Measurements from ENCODE around the gene FREM1. TPM values are rescaled to one million over a fixed set of nuclear protein-coding genes. Genes with fewer than 3 reads are reported as not detected.

The FREM1 gene
- total RNA-seq, 1 donor from 2014 or later, result 2.2 TPM

GRCh38 chr9:14748373-14748772, 161.9 kb downstream of the FREM1 start:
- H3K4me3 Mint-ChIP-seq (ENCODE audit: unreplicated experiment), result no peak overlapping the region
- no peaks in the 10 kb centered on the region for H3K36me3 Mint-ChIP-seq (ENCODE audit: unreplicated experiment)
- H3K27ac Mint-ChIP-seq (ENCODE audit: unreplicated experiment), result no peak overlapping the region
- peaks cover 44% of the 10 kb centered on the region for H3K27me3 Mint-ChIP-seq (ENCODE audit: unreplicated experiment)
- no peaks in the 10 kb centered on the region for H3K9me3 Mint-ChIP-seq (ENCODE audit: unreplicated experiment)
- TF ChIP-seq CTCF (IDR thresholded peaks at IDR 0.05), result no peak
- DNase-seq (ENCODE audit: extremely low spot score, unreplicated experiment), result no peak
- no peaks in the 10 kb centered on the region for H3K4me1 Mint-ChIP-seq (ENCODE audit: unreplicated experiment)

GRCh38 chr9:14747111-14747510, 163.1 kb downstream of the FREM1 start:
- Mint-ChIP-seq H3K4me3 (ENCODE audit: unreplicated experiment) (no peak overlapping the region), H3K9me3 (ENCODE audit: unreplicated experiment) (no peaks in the 10 kb centered on the region), H3K27ac (ENCODE audit: unreplicated experiment) (no peak overlapping the region), H3K4me1 (ENCODE audit: unreplicated experiment) (no peaks in the 10 kb centered on the region), H3K36me3 (ENCODE audit: unreplicated experiment) (no peaks in the 10 kb centered on the region), H3K27me3 (ENCODE audit: unreplicated experiment) (peaks cover 36% of the 10 kb centered on the region)
- TF ChIP-seq CTCF (IDR thresholded peaks at IDR 0.05), result no peak
- no peak for DNase-seq (ENCODE audit: extremely low spot score, unreplicated experiment)

- Mint-ChIP-seq H3K4me3 (ENCODE audit: unreplicated experiment) (no peak overlapping the region), H3K27ac (ENCODE audit: unreplicated experiment) (no peak overlapping the region), H3K36me3 (ENCODE audit: unreplicated experiment) (no peaks in the 10 kb centered on the region), H3K9me3 (ENCODE audit: unreplicated experiment) (no peaks in the 10 kb centered on the region), H3K4me1 (ENCODE audit: unreplicated experiment) (no peaks in the 10 kb centered on the region), H3K27me3 (ENCODE audit: unreplicated experiment) (peaks cover 32% of the 10 kb centered on the region)
- no peak for DNase-seq (ENCODE audit: extremely low spot score, unreplicated experiment)
- no peak for TF ChIP-seq CTCF (IDR thresholded peaks at IDR 0.05)
These were observed 163.6 kb downstream of the FREM1 start for GRCh38 chr9:14746626-14747025.

- TF ChIP-seq CTCF (IDR thresholded peaks at IDR 0.05), result no peak
- no peaks in the 10 kb centered on the region for H3K36me3 Mint-ChIP-seq (ENCODE audit: unreplicated experiment)
- no peak overlapping the region for H3K4me3 Mint-ChIP-seq (ENCODE audit: unreplicated experiment)
- H3K4me1 Mint-ChIP-seq (ENCODE audit: unreplicated experiment), result no peaks in the 10 kb centered on the region
- H3K27ac Mint-ChIP-seq (ENCODE audit: unreplicated experiment), result no peak overlapping the region
- H3K9me3 Mint-ChIP-seq (ENCODE audit: unreplicated experiment), result no peaks in the 10 kb centered on the region
- DNase-seq (ENCODE audit: extremely low spot score, unreplicated experiment), result no peak
- peaks cover 16% of the 10 kb centered on the region for H3K27me3 Mint-ChIP-seq (ENCODE audit: unreplicated experiment)
These were observed 165.5 kb downstream of the FREM1 start for GRCh38 chr9:14744768-14745167.

GRCh38 chr9:14741369-14741768, 168.9 kb downstream of the FREM1 start:
- Mint-ChIP-seq H3K9me3 (ENCODE audit: unreplicated experiment) (no peaks in the 10 kb centered on the region), H3K4me3 (ENCODE audit: unreplicated experiment) (no peak overlapping the region), H3K27ac (ENCODE audit: unreplicated experiment) (no peak overlapping the region), H3K36me3 (ENCODE audit: unreplicated experiment) (no peaks in the 10 kb centered on the region), H3K4me1 (ENCODE audit: unreplicated experiment) (no peaks in the 10 kb centered on the region), H3K27me3 (ENCODE audit: unreplicated experiment) (peaks cover 12% of the 10 kb centered on the region)
- TF ChIP-seq CTCF (IDR thresholded peaks at IDR 0.05), result no peak
- no peak for DNase-seq (ENCODE audit: extremely low spot score, unreplicated experiment)
